CD4-positive, alpha-beta memory T cell (primary cell): ENCODE data around the gene ANKRD31. TPM values are rescaled to one million over a fixed set of nuclear protein-coding genes. Genes with fewer than 3 reads are reported as not detected.
A peak's percentile ranks its signal among the peaks of the same experiment; 100 is the strongest.

ENCODE experiments used
- CTCF ChIA-PET: fragments of 350-600 bp; sonication (Branson Sonifier 250); formaldehyde crosslinking; loops from one replicate; lab custom pipeline; 2021; ENCODE audit warnings: inconsistent platforms; ENCODE audit not compliant: partially characterized antibody; lab: Charles Lee
- POLR2A ChIA-PET: fragments of 350-600 bp; sonication (Branson Sonifier 250); formaldehyde crosslinking; loops from one replicate; lab custom pipeline; 2021; ENCODE audit not compliant: partially characterized antibody; lab: Charles Lee
- DNase-seq, 5 donors: peaks; one replicate each; pipeline versions ENCODE4 v3.0.0 to v3.0.0-alpha.2; 2020 to 2022; ENCODE audit warnings: mixed read lengths in 1 of 5
- H3K27ac ChIP-seq: one replicate; pipeline ENCODE4 v1.7.0; 2013; ENCODE audit warnings: low read depth, low read length
- H3K27me3 ChIP-seq: 2 replicates; pipeline ENCODE4 v1.7.0; 2013; ENCODE audit warnings: mild to moderate bottlenecking, low read length, moderate library complexity; ENCODE audit not compliant: insufficient read depth
- H3K36me3 ChIP-seq: 2 replicates; pipeline ENCODE4 v1.7.0; 2013; ENCODE audit warnings: mild to moderate bottlenecking, low read length, moderate library complexity; ENCODE audit not compliant: insufficient read depth
- H3K4me1 ChIP-seq: 2 replicates; pipeline ENCODE4 v1.7.0; 2013; ENCODE audit warnings: mild to moderate bottlenecking, low read length, moderate library complexity; ENCODE audit not compliant: insufficient read depth
- H3K4me3 ChIP-seq, 2 donors: one replicate each; pipeline ENCODE4 v1.7.0; 2013; ENCODE audit warnings: low read length in 2 of 2, mild to moderate bottlenecking in 1 of 2
- H3K9me3 ChIP-seq, 2 donors: one replicate each; pipeline ENCODE4 v1.7.0; 2013; ENCODE audit warnings: low read length in 2 of 2, control low read depth in 1 of 2; ENCODE audit not compliant: control insufficient read depth in 1 of 2
- H3K27ac Mint-ChIP-seq, 7 donors: one replicate each; pipeline ENCODE4 v1.8.0; 2020 to 2021; ENCODE audit warnings: mixed read lengths in 7 of 7, mild to moderate bottlenecking in 6 of 7, inconsistent platforms in 3 of 7, moderate library complexity in 3 of 7
- H3K27me3 Mint-ChIP-seq, 2 donors: one replicate each; pipeline ENCODE4 v1.8.0; 2020 to 2021; ENCODE audit warnings: mixed read lengths in 2 of 2
- H3K36me3 Mint-ChIP-seq, 2 donors: one replicate each; pipeline ENCODE4 v1.8.0; 2020 to 2021; ENCODE audit warnings: mixed read lengths in 2 of 2, inconsistent platforms in 1 of 2, mild to moderate bottlenecking in 1 of 2
- H3K4me1 Mint-ChIP-seq, 4 donors: one replicate each; pipeline ENCODE4 v1.8.0; 2020 to 2021; ENCODE audit warnings: mixed read lengths in 4 of 4, mild to moderate bottlenecking in 1 of 4
- H3K4me3 Mint-ChIP-seq, 8 donors: one replicate each; pipeline ENCODE4 v1.8.0; 2020 to 2021; ENCODE audit warnings: mixed read lengths in 8 of 8, mild to moderate bottlenecking in 7 of 8, moderate library complexity in 6 of 8, inconsistent platforms in 3 of 8
- H3K9me3 Mint-ChIP-seq, 8 donors: one replicate each; pipeline ENCODE4 v1.8.0; 2020 to 2021; ENCODE audit warnings: mixed read lengths in 8 of 8, mild to moderate bottlenecking in 5 of 8, inconsistent platforms in 3 of 8, moderate library complexity in 1 of 8
- intact Hi-C: fragments of 100-400 bp; cut with micrococcal nuclease; formaldehyde crosslinking; loops from one replicate; pipeline ENCODE4 v1.15.1; 2023
- polyA plus RNA-seq, 2 donors: library from polyadenylated mRNA; unstranded; fragments of 300-500 nt; fragmentation: Illumina TruSeq; gene quantifications; one replicate each; pipeline ENCODE4 v1.2.3, GENCODE V29; 2021
- total RNA-seq, 2 experiments: library from RNA; stranded (reverse); gene quantifications; one replicate each; pipeline ENCODE4 v1.2.3, GENCODE V29; 2021

Gene ANKRD31
- total and polyA plus RNA-seq, 4 experiments from 2014 or later = 0.21 to 0.86 (median 0.73) TPM; not detected in 1

DNA sequence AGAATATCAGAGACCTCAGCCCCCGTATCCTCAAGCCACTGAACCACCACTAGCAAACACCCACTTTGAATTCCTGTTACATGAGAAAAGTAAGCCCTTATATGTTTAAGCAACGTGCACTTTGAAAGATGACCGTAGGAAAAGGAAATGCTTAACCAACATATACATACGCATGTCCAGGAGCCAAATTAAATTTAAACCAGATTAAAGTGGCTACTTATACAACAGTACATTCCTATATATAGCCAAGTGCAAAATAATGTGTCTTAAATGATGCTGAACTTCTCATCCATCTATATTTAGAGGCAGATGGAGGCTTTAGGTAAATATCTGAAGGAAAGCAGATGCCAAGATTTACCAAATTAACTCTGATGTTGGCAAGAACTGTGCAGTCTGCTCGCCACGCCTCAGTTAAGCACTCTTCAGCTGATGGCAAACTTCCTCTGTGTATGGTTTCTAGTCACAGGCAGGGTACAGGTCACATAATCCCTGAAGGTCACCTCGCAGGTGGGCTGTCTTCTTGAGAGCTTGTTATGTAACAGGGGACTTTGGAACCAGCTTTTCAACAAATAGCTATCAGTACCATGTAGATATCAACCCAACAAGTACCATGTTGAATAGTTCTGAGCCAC lies 192.9 kb downstream of the ANKRD31 start:
- Mint-ChIP-seq H3K9me3 (no peaks in the 10 kb centered on the region), H3K27ac (peak overlapping the region in 1 of 7 donors; percentile 17), H3K27me3 (no peaks in the 10 kb centered on the region), H3K36me3 (peaks cover 44 to 58% of the 10 kb centered on the region in 2 donors), H3K4me1 (peaks cover 23 to 53% (median 44%) of the 10 kb centered on the region in 4 donors), H3K4me3 (peak overlapping the region in 1 of 8 donors; percentile 7)
- Histone ChIP-seq H3K4me1 (peaks cover 39% of the 10 kb centered on the region), H3K27ac (no peak overlapping the region), H3K27me3 (no peaks in the 10 kb centered on the region), H3K9me3 (no peaks in the 10 kb centered on the region), H3K36me3 (peaks cover 10% of the 10 kb centered on the region), H3K4me3 (no peak overlapping the region)
- POLR2A ChIA-PET = interaction anchor here (1.3 kb wide), 1 partner anchor 193 kb away, joined by 4 read pairs; the partner anchor contains the start of gene ANKRD31
- CTCF ChIA-PET = interaction anchor here (0.6 to 1.0 kb wide), 2 partner anchors 186 to 193 kb away, joined by 3 read pairs; partner anchors contain the start of gene ANKRD31
- intact Hi-C loops = loop anchor here (10.0 kb wide), 1 partner anchor 1139 kb away; no protein-coding TSS in a partner anchor
- no peak for DNase-seq

DNA sequence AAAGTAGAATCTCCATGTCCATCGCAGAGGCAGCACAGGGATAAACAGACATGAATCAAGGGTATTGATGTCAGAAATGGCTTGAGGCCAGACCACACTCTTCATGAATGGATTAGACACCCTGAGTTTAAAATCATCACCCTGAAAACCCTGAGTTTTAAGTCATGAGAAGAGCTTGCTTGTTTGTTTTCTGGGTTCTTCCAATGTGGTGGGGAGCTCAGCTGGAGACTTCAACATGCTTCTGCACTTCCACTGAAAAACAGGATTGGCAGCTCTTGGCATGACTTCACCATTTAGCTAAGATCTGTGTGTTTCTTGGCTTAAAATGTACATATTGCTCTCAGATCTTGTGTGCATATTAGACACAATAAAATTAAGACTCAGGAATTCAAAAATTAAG lies 194.2 kb downstream of the ANKRD31 start:
- Histone ChIP-seq H3K4me3 (no peak overlapping the region), H3K27ac (no peak overlapping the region), H3K27me3 (no peaks in the 10 kb centered on the region), H3K9me3 (no peaks in the 10 kb centered on the region), H3K4me1 (peaks cover 26% of the 10 kb centered on the region), H3K36me3 (peaks cover 10% of the 10 kb centered on the region)
- peak overlapping the region in 1 of 7 donors; percentile 19 for H3K27ac Mint-ChIP-seq
- POLR2A ChIA-PET = interaction anchor here (0.8 kb wide), 1 partner anchor 10 kb away, joined by 4 read pairs; the partner anchor contains the start of gene GCNT4
- intact Hi-C loops = loop anchor here (10.0 kb wide), 1 partner anchor 1138 kb away; no protein-coding TSS in a partner anchor
- H3K27me3 Mint-ChIP-seq = no peaks in the 10 kb centered on the region
- H3K36me3 Mint-ChIP-seq = peaks cover 50 to 58% of the 10 kb centered on the region in 2 donors
- no peak overlapping the region for H3K4me3 Mint-ChIP-seq
- peaks cover 16 to 50% (median 42%) of the 10 kb centered on the region in 4 donors for H3K4me1 Mint-ChIP-seq
- DNase-seq = no peak
- H3K9me3 Mint-ChIP-seq = no peaks in the 10 kb centered on the region
- CTCF ChIA-PET = interaction anchor here (1.1 to 2.7 kb wide), 5 partner anchors 8 to 194 kb away, joined by 3 to 13 read pairs (median 4); partner anchors contain the start of genes ANKRD31 and GCNT4

DNA sequence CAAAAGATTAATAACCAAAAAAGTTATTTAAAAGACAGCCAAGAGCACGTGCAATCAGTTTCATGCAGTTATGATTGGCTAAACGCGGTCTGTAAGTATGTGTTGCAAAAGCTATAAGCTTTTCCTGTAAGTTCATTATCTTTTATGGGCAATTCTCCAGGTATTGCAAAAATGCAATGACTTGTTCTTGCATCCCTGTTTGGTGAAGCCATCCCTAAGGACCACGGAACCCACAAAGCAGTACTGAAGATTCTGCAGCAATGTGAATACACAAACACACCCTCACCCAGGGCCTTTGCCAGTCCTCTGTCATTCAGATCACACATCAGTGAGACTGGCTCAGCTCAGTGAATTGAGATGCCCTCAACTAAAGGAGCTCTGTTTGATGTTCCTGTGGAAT lies 195.7 kb downstream of the ANKRD31 start:
- Histone ChIP-seq H3K9me3 (no peaks in the 10 kb centered on the region), H3K4me3 (no peak overlapping the region), H3K36me3 (peaks cover 6% of the 10 kb centered on the region), H3K27ac (no peak overlapping the region), H3K27me3 (no peaks in the 10 kb centered on the region), H3K4me1 (peaks cover 14% of the 10 kb centered on the region)
- H3K4me3 Mint-ChIP-seq = no peak overlapping the region
- CTCF ChIA-PET = interaction anchor here (2.0 to 2.7 kb wide), 2 partner anchors 10 to 13 kb away, joined by 5 to 13 read pairs; no protein-coding TSS in a partner anchor
- no peak for DNase-seq
- intact Hi-C loops = loop anchor here (10.0 kb wide), 1 partner anchor 1136 kb away; no protein-coding TSS in a partner anchor
- peak overlapping the region in 1 of 7 donors; percentile 34 for H3K27ac Mint-ChIP-seq
- no peaks in the 10 kb centered on the region for H3K9me3 Mint-ChIP-seq
- H3K4me1 Mint-ChIP-seq = peaks cover 14 to 55% (median 45%) of the 10 kb centered on the region in 4 donors
- H3K27me3 Mint-ChIP-seq = no peaks in the 10 kb centered on the region
- H3K36me3 Mint-ChIP-seq = peaks cover 46 to 53% of the 10 kb centered on the region in 2 donors
- POLR2A ChIA-PET = no interaction called here

DNA sequence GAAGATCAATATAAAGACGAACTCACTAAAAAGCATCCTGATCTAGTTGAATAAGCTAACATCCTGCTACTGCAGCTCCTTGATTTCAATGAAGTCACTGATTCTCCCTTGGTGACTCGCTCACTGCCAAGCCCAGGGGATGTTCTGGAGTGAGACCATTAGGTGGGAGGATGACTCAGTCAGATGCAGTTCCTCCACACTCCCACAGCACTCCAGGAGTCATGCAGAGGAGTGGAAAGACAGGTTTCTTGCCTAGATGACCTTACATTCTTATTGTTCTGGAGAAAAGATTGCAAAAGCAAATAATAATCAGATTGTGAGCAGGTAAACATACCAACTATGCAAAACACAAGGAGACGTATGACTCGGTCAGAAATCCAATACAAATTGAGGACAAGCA lies 199.6 kb downstream of the ANKRD31 start:
- Mint-ChIP-seq H3K4me3 (peak overlapping the region in 1 of 8 donors; percentile 36), H3K27ac (peak overlapping the region in 2 of 7 donors; percentile 33 to 43), H3K36me3 (peaks cover 22 to 27% of the 10 kb centered on the region in 2 donors), H3K27me3 (no peaks in the 10 kb centered on the region), H3K9me3 (peaks cover 0 to 2% (median 0%) of the 10 kb centered on the region in 8 donors), H3K4me1 (peaks cover 24 to 72% (median 63%) of the 10 kb centered on the region in 4 donors)
- Histone ChIP-seq H3K27me3 (no peaks in the 10 kb centered on the region), H3K9me3 (no peaks in the 10 kb centered on the region), H3K4me1 (peaks cover 32% of the 10 kb centered on the region), H3K36me3 (no peaks in the 10 kb centered on the region), H3K4me3 (no peak overlapping the region), H3K27ac (no peak overlapping the region)
- POLR2A ChIA-PET = interaction anchor here (0.6 to 1.6 kb wide), 4 partner anchors 9 to 86 kb away, joined by 3 to 6 read pairs (median 3); no protein-coding TSS in a partner anchor
- no peak for DNase-seq
- CTCF ChIA-PET = interaction anchor here (0.7 to 1.9 kb wide), 6 partner anchors 12 to 238 kb away, joined by 3 to 14 read pairs (median 4); partner anchors contain the start of genes ANKRD31 and GCNT4
- intact Hi-C loops = no loop called here

DNA sequence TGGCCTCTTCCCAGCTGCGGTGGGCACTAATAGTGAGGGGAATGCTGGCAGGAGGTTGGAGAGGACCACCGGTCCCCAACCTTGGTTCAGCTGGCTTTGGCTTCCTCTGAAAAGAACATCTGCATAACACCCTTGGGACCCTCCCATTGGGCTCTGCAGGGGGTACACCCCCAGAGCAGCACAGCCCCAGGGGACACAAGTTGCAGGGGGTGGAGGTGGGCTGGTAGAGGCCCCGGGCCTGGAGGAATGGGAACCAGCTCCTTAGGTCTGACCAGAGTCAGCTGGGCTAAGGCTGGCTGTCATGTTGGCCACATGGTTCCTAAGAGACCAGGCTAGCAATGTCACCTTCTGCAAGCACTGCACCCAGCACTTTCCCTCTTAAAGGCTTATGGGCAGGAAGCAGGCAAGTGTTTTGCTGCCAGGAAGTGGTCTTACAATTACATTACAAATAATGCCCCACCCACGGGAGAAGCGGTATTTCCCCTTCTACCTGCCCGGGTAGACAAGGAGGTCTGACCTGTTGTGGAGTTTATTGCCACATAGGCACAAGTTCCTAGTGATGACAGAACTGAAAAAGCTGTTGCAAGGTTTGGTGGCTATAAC lies 202.4 kb downstream of the ANKRD31 start:
- ChIA-PET POLR2A (interaction anchor here (0.6 to 2.3 kb wide), 11 partner anchors 12 to 1640 kb away, joined by 3 to 12 read pairs (median 3); partner anchors contain the start of genes ANKRD31, GCNT4 and HMGCR), CTCF (interaction anchor here (0.8 to 3.6 kb wide), 5 partner anchors 13 to 231 kb away, joined by 3 to 25 read pairs (median 3); partner anchors contain the start of gene ANKRD31)
- Histone ChIP-seq H3K27ac (no peak overlapping the region), H3K4me1 (peaks cover 32% of the 10 kb centered on the region), H3K36me3 (no peaks in the 10 kb centered on the region), H3K4me3 (no peak overlapping the region), H3K9me3 (no peaks in the 10 kb centered on the region), H3K27me3 (no peaks in the 10 kb centered on the region)
- intact Hi-C loops = loop anchor here (5.0 kb wide), 1 partner anchor 57 kb away; no protein-coding TSS in a partner anchor
- no peaks in the 10 kb centered on the region for H3K27me3 Mint-ChIP-seq
- H3K36me3 Mint-ChIP-seq = peaks cover 15 to 17% of the 10 kb centered on the region in 2 donors
- peak overlapping the region in 6 of 7 donors; percentile 22 to 85 (median 78) for H3K27ac Mint-ChIP-seq
- H3K4me3 Mint-ChIP-seq = peak overlapping the region in 5 of 8 donors; percentile 46 to 52 (median 48)
- H3K4me1 Mint-ChIP-seq = peaks cover 25 to 70% (median 60%) of the 10 kb centered on the region in 4 donors
- peak; percentile 36 to 63 (median 48) for DNase-seq
- peaks cover 0 to 2% (median 0%) of the 10 kb centered on the region in 8 donors for H3K9me3 Mint-ChIP-seq

DNA sequence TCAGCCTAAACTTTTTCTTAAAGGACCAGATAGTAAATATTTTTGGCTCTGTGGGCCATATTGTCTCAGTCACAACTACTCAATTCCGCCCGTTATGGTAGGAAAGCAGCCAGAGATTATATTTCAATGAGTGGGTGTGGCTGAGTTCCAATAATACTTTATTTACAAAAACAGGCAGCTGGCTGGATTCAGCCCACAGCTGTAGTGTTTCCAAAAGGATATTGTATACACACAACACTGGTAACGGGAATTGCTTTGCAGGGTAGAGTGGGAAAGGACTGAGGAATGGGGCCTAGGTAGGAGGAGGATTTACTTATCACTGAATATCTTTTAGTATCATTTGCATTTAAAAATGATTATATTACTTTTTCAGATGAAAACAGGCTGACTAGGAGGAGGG lies 205.3 kb downstream of the ANKRD31 start:
- POLR2A ChIA-PET = no interaction called here
- H3K4me3 ChIP-seq = no peak overlapping the region
- peaks cover 40% of the 10 kb centered on the region for H3K4me1 ChIP-seq
- no peak for DNase-seq
- Mint-ChIP-seq H3K27me3 (no peaks in the 10 kb centered on the region), H3K4me3 (no peak overlapping the region), H3K9me3 (peaks cover 0 to 2% (median 0%) of the 10 kb centered on the region in 8 donors), H3K36me3 (peaks cover 3 to 11% of the 10 kb centered on the region in 2 donors), H3K27ac (peak overlapping the region in 3 of 7 donors; percentile 19 to 57 (median 43)), H3K4me1 (peaks cover 26 to 64% (median 54%) of the 10 kb centered on the region in 4 donors)
- H3K36me3 ChIP-seq = no peaks in the 10 kb centered on the region
- CTCF ChIA-PET = no interaction called here
- H3K27me3 ChIP-seq = no peaks in the 10 kb centered on the region
- no peak overlapping the region for H3K27ac ChIP-seq
- intact Hi-C loops = loop anchor here (5.0 kb wide), 1 partner anchor 54 kb away; no protein-coding TSS in a partner anchor
- no peaks in the 10 kb centered on the region for H3K9me3 ChIP-seq
